WTC11 (cell line): ENCODE data around the gene GRM1. TPM values are rescaled to one million over a fixed set of nuclear protein-coding genes. Genes with fewer than 3 reads are reported as not detected.

Experiments
- ATAC-seq: fragments of 200-7000 bp; cut with Tn5 transposase; 2 replicates; pipeline ENCODE4 v1.10.0; 2021; ENCODE audit warnings: mild to moderate bottlenecking, moderate library complexity
- CTCF ChIA-PET: fragments of 300-600 bp; sonication (Branson Sonifier 250); formaldehyde crosslinking; loops from one replicate; lab custom pipeline; 2021; ENCODE audit warnings: antibody characterized with exemption; lab: Charles Lee
- POLR2A ChIA-PET: fragments of 350-600 bp; sonication (Branson Sonifier 250); formaldehyde crosslinking; loops from one replicate; lab custom pipeline; 2021; ENCODE audit warnings: antibody characterized with exemption; lab: Charles Lee
- DNase-seq: peaks from one replicate; pipeline ENCODE4 v3.0.0; 2021; ENCODE audit warnings: low spot score
- H3K27ac Mint-ChIP-seq: 2 replicates; pipeline ENCODE4 v1.8.0; 2021; ENCODE audit warnings: mixed read lengths
- H3K27me3 Mint-ChIP-seq: 2 replicates; pipeline ENCODE4 v1.8.0; 2021; ENCODE audit warnings: low read depth, mild to moderate bottlenecking, moderate library complexity, mixed read lengths
- H3K36me3 Mint-ChIP-seq: 2 replicates; pipeline ENCODE4 v1.8.0; 2021; ENCODE audit warnings: mixed read lengths
- H3K4me1 Mint-ChIP-seq: 2 replicates; pipeline ENCODE4 v1.8.0; 2022; ENCODE audit warnings: mixed read lengths
- H3K4me3 Mint-ChIP-seq: 2 replicates; pipeline ENCODE4 v1.8.0; 2021; ENCODE audit warnings: mild to moderate bottlenecking, moderate library complexity, mixed read lengths
- H3K9me3 Mint-ChIP-seq: 2 replicates; pipeline ENCODE4 v1.8.0; 2021; ENCODE audit warnings: mixed read lengths
- ELF4 ChIP-seq: sonication (generic); formaldehyde crosslinking; IDR thresholded peaks from 2 replicates; pipeline ENCODE4 v1.8.1; 2022; ENCODE audit warnings: low read depth, mild to moderate bottlenecking, moderate library complexity, missing genetic modification reagents
- FOXP4 ChIP-seq: sonication (generic); formaldehyde crosslinking; IDR thresholded peaks from 2 replicates; pipeline ENCODE4 v1.8.0; 2022; ENCODE audit warnings: mild to moderate bottlenecking, missing genetic modification reagents
- GABPB1 ChIP-seq: sonication (generic); formaldehyde crosslinking; IDR thresholded peaks from 2 replicates; pipeline ENCODE4 v1.8.1; 2023; ENCODE audit warnings: mild to moderate bottlenecking, missing genetic modification reagents
- HMGA2 ChIP-seq: fragments of 250-450 bp; sonication (Bioruptor Pico); IDR thresholded peaks from 2 replicates; pipeline ENCODE4 v1.4.0; 2021; ENCODE audit warnings: mild to moderate bottlenecking, moderate library complexity
- JUN ChIP-seq: sonication (generic); formaldehyde crosslinking; IDR thresholded peaks from 2 replicates; pipeline ENCODE4 v1.8.0; 2023; ENCODE audit warnings: mild to moderate bottlenecking, missing genetic modification reagents
- NFE2L1 ChIP-seq: sonication (generic); formaldehyde crosslinking; IDR thresholded peaks from 2 replicates; pipeline ENCODE4 v1.8.1; 2023; ENCODE audit warnings: missing genetic modification reagents
- NR1H2 ChIP-seq: sonication (generic); formaldehyde crosslinking; IDR thresholded peaks from 2 replicates; pipeline ENCODE4 v1.9.0; 2021; ENCODE audit warnings: mild to moderate bottlenecking, moderate library complexity, missing genetic modification reagents
- NR3C1 ChIP-seq: sonication (generic); formaldehyde crosslinking; conservative IDR thresholded peaks from 2 replicates; pipeline ENCODE4 v1.8.1; 2023; ENCODE audit warnings: low read depth, mild to moderate bottlenecking, missing genetic modification reagents
- RORB ChIP-seq: fragments of 250-450 bp; sonication (Bioruptor Pico); IDR thresholded peaks from 2 replicates; pipeline ENCODE4 v1.9.0; 2021; ENCODE audit warnings: mild to moderate bottlenecking
- TCF7 ChIP-seq: sonication (generic); formaldehyde crosslinking; IDR thresholded peaks from 2 replicates; pipeline ENCODE4 v1.8.0; 2022; ENCODE audit warnings: mild to moderate bottlenecking, low read depth, missing genetic modification reagents, moderate library complexity
- TEAD1 ChIP-seq: sonication (generic); formaldehyde crosslinking; IDR thresholded peaks from 2 replicates; pipeline ENCODE4 v1.8.0; 2022; ENCODE audit warnings: mild to moderate bottlenecking, missing genetic modification reagents
- ZBTB21 ChIP-seq: sonication (generic); formaldehyde crosslinking; IDR thresholded peaks from 2 replicates; pipeline ENCODE4 v1.8.1; 2023; ENCODE audit warnings: mild to moderate bottlenecking, missing genetic modification reagents, borderline replicate concordance
- ZNF232 ChIP-seq: sonication (generic); formaldehyde crosslinking; IDR thresholded peaks from 2 replicates; pipeline ENCODE4 v1.8.0; 2022; ENCODE audit warnings: mild to moderate bottlenecking, missing genetic modification reagents
- ZNF671 ChIP-seq: fragments of 250-450 bp; sonication (Bioruptor Pico); IDR thresholded peaks from 2 replicates; pipeline ENCODE4 v1.8.0; 2021; ENCODE audit warnings: mild to moderate bottlenecking
- total RNA-seq: library from RNA; stranded (reverse); gene quantifications from 3 replicates; pipeline ENCODE4 v1.2.3, GENCODE V29; 2021
- TF ChIP-seq, protein P1 (sequence below): fragments of 250-450 bp; sonication (Bioruptor Pico); IDR thresholded peaks from 2 replicates; pipeline ENCODE4 v1.9.0; 2021; ENCODE audit warnings: moderate library complexity, mild to moderate bottlenecking, inconsistent platforms, borderline replicate concordance
- TF ChIP-seq, protein P2 (sequence below): fragments of 250-450 bp; sonication (Bioruptor Pico); conservative IDR thresholded peaks from 2 replicates; pipeline ENCODE4 v1.9.0; 2021; ENCODE audit warnings: mild to moderate bottlenecking
- TF ChIP-seq, protein P3 (sequence below): sonication (generic); formaldehyde crosslinking; IDR thresholded peaks from 2 replicates; pipeline ENCODE4 v1.8.1; 2023; ENCODE audit warnings: mild to moderate bottlenecking, missing genetic modification reagents, moderate library complexity
- TF ChIP-seq, protein P4 (sequence below): sonication (generic); formaldehyde crosslinking; IDR thresholded peaks from 2 replicates; pipeline ENCODE4 v1.8.1; 2022; ENCODE audit warnings: mild to moderate bottlenecking, missing genetic modification reagents, moderate library complexity, borderline replicate concordance
- TF ChIP-seq, protein P5 (sequence below): sonication (generic); formaldehyde crosslinking; conservative IDR thresholded peaks from 2 replicates; pipeline ENCODE4 v1.8.1; 2022; ENCODE audit warnings: mild to moderate bottlenecking, missing genetic modification reagents

Gene GRM1
- total RNA-seq, 1 experiment from 2014 or later, result 0.46 TPM

DNA sequence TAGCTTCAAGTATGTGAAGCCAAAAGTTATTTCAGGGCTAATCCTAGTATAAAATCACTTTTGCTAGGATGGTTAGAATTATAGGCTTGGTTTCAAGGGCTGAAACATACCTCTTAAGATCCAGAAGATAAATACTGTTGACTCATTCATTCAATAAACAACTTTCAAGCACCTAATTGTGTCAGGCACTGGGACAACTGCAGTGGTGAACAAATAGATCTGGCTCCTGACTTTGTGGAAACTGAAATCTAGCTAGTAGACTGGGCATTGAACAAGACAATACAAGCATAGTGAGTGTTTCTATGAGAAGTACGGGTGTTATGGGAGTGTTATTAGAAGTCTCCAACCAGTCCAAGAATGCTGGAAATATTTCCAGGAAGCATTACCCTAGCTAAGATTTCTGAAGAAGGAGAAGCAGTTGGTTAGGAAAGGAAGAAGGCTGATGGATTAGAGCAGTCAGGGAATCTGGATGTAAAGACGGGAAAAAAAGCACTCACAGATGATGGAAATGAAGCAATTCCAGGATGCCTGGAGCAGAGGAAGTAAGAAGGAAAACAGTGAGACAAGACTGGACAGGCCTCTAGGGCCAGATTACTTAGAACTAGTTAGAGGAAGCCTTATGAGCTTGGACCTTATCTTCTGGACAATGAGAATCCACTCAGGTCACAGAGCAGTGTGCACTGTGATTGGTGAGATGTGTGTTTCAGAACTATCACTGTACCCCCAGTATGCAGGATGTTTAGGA, 382.2 kb downstream of the GRM1 start (continued):
- TF ChIP-seq ELF4, result no peak
- no peak for TF ChIP-seq GABPB1 (CRISPR knock-in tag)

GRCh38 chr6:146419576-146419975, 390.7 kb downstream of the GRM1 start:
- Mint-ChIP-seq H3K27ac (no peak overlapping the region), H3K9me3 (no peaks in the 10 kb centered on the region), H3K27me3 (no peaks in the 10 kb centered on the region), H3K36me3 (no peaks in the 10 kb centered on the region), H3K4me3 (no peak overlapping the region), H3K4me1 (peaks cover 4% of the 10 kb centered on the region)
- DNase-seq (no peak), ATAC-seq (no peak)
- POLR2A ChIA-PET, result no interaction called here
- CTCF ChIA-PET, result no interaction called here
- no peak for TF ChIP-seq NFE2L1 (CRISPR knock-in tag)
- no peak for TF ChIP-seq ZBTB21 (CRISPR knock-in tag)
- TF ChIP-seq NR3C1 (CRISPR knock-in tag), result no peak
- TF ChIP-seq JUN, result no peak
- TF ChIP-seq HMGA2 (CRISPR knock-in tag), result no peak
- TF ChIP-seq, protein P1, sequence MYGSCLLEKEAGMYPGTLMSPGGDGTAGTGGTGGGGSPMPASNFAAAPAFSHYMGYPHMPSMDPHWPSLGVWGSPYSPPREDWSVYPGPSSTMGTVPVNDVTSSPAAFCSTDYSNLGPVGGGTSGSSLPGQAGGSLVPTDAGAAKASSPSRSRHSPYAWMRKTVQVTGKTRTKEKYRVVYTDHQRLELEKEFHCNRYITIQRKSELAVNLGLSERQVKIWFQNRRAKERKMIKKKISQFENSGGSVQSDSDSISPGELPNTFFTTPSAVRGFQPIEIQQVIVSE (CRISPR knock-in tag), result no peak
- no peak for TF ChIP-seq TCF7 (CRISPR knock-in tag)
- no peak for TF ChIP-seq ZNF232 (CRISPR knock-in tag)
- TF ChIP-seq, protein P2, sequence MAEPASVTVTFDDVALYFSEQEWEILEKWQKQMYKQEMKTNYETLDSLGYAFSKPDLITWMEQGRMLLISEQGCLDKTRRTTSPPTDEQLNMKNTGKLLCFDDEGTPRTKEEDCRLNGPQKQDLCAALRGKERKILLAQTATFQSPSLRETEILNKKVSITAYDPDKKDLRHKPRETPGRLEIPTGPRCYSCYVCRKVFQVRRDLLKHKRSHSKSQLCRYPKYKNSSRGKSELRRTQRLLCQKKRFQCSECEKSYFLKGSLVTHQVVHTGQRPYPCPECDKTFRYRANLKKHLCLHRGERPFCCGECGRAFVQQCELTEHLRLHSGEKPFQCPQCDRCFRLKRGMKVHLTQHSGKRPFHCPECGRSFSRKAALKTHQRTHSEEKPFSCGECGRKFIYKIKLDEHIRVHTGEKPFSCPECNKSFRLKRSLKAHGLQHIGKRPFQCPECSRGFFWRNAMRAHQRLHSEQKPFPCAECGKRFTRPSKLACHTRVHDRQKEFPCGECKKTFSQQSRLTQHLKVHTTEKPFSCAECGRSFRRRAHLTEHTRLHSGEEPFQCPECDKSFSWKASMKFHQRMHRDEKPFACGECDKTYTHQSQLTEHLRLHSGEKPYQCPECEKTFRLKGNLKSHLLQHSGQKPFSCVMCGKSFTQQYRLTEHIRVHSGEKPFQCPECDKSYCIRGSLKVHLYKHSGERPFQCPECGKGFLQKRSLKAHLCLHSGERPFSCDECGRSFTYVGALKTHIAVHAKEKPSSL, result no peak
- TF ChIP-seq, protein P3, sequence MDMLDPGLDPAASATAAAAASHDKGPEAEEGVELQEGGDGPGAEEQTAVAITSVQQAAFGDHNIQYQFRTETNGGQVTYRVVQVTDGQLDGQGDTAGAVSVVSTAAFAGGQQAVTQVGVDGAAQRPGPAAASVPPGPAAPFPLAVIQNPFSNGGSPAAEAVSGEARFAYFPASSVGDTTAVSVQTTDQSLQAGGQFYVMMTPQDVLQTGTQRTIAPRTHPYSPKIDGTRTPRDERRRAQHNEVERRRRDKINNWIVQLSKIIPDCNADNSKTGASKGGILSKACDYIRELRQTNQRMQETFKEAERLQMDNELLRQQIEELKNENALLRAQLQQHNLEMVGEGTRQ (CRISPR knock-in tag), result no peak
- TF ChIP-seq RORB (CRISPR knock-in tag), result no peak
- no peak for TF ChIP-seq TEAD1 (CRISPR knock-in tag)
- no peak for TF ChIP-seq ZNF671 (CRISPR knock-in tag)
- TF ChIP-seq FOXP4 (CRISPR knock-in tag), result no peak
- TF ChIP-seq, protein P4, sequence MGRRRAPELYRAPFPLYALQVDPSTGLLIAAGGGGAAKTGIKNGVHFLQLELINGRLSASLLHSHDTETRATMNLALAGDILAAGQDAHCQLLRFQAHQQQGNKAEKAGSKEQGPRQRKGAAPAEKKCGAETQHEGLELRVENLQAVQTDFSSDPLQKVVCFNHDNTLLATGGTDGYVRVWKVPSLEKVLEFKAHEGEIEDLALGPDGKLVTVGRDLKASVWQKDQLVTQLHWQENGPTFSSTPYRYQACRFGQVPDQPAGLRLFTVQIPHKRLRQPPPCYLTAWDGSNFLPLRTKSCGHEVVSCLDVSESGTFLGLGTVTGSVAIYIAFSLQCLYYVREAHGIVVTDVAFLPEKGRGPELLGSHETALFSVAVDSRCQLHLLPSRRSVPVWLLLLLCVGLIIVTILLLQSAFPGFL (CRISPR knock-in tag), result no peak
- no peak for TF ChIP-seq NR1H2 (CRISPR knock-in tag)
- TF ChIP-seq, protein P5, sequence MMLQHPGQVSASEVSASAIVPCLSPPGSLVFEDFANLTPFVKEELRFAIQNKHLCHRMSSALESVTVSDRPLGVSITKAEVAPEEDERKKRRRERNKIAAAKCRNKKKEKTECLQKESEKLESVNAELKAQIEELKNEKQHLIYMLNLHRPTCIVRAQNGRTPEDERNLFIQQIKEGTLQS (CRISPR knock-in tag), result no peak
